ENCODE results near the gene TUBA3D.
"Not testable (repeated sequence)": the region's sequence is repeated elsewhere in the genome, so short reads cannot be mapped to it uniquely, and the experiment has no call there.

- not testable (repeated sequence) for TF ChIP-seq ESRRG (CRISPR knock-in tag; IDR thresholded peaks at IDR 0.05); ARNTL (CRISPR knock-in tag; IDR thresholded peaks at IDR 0.05; ENCODE audit: borderline replicate concordance, low read depth); SNAI2 (CRISPR knock-in tag; IDR thresholded peaks at IDR 0.05); PATZ1 (CRISPR knock-in tag; IDR thresholded peaks at IDR 0.05; ENCODE audit: borderline replicate concordance); CREB5 (CRISPR knock-in tag; IDR thresholded peaks at IDR 0.05; ENCODE audit: low read depth); ZC3H10 (CRISPR knock-in tag; IDR thresholded peaks at IDR 0.05); BACH2 (CRISPR knock-in tag; IDR thresholded peaks at IDR 0.05; ENCODE audit: borderline replicate concordance); ZFP30 (CRISPR knock-in tag; IDR thresholded peaks at IDR 0.05); POU6F1 (CRISPR knock-in tag; IDR thresholded peaks at IDR 0.05; ENCODE audit: borderline replicate concordance, low read depth); ISL1 (CRISPR knock-in tag; IDR thresholded peaks at IDR 0.05)
Observed at GRCh38 chr2:131447981-131448380, 27.9 kb upstream of the TUBA3D start.
